ENCODE data around the gene DST.

The DST gene

GRCh38 chr6:56642366-56643261 is at the start of gene DST:
TSS of gene DST (minus strand) at chr6:56642889.
- DNase-seq (ENCODE audit: low read depth in 2 of 2): no peak

DNA sequence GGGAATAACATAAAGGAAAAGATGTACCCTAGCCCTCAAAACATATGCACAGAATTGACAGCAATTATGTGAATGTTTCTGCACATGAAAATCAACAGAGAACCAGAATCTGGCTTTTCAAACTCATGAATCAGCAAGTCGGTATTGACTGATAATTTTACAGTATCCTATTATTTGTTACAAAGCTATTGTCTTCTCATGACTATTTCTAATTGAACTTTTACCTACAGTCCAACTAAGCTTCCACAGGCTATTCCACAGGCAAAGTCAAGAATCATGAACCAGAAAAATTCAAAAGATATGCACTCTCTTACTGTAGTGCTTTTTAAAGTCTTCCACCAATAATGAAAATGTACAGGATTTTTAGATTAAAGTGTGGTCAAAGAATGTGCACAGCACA is 49.1 kb upstream of the DST start:
- no peak for DNase-seq (ENCODE audit: low read depth in 2 of 2)

- no peak for DNase-seq (ENCODE audit: low read depth in 2 of 2)
Observed at GRCh38 chr6:56691286-56691595, 48.6 kb upstream of the DST start.

- no peak for DNase-seq (ENCODE audit: low read depth in 2 of 2)
Observed at GRCh38 chr6:56690519-56691285, 48.0 kb upstream of the DST start.

DNA sequence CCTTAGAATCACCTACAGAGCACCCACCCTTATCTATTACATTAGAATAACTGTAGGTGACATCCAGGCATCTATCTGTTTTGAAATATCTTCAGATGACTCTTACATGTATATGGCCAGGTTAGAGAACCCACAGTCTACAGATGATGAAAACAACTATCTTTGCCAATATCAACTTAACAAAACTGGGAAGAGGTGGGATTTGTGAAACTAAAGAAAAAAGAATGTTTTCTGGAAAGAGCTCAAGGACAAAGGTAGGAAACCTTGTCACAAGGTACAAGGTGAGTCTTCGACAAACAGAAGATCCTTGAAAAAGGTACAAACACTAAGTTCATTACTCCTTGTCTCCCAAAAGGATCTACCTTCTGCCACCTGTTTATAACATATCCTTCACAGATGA is 47.0 kb upstream of the DST start:
- no peak for DNase-seq (ENCODE audit: low read depth in 2 of 2)

GRCh38 chr6:56689114-56689513 is 46.4 kb upstream of the DST start:
- DNase-seq (ENCODE audit: low read depth in 2 of 2): no peak

GRCh38 chr6:56688521-56688920 is 45.8 kb upstream of the DST start:
- DNase-seq (ENCODE audit: low read depth in 2 of 2): no peak

GRCh38 chr6:56687551-56687950 is 44.9 kb upstream of the DST start:
- no peak for DNase-seq (ENCODE audit: low read depth in 2 of 2)

DNA sequence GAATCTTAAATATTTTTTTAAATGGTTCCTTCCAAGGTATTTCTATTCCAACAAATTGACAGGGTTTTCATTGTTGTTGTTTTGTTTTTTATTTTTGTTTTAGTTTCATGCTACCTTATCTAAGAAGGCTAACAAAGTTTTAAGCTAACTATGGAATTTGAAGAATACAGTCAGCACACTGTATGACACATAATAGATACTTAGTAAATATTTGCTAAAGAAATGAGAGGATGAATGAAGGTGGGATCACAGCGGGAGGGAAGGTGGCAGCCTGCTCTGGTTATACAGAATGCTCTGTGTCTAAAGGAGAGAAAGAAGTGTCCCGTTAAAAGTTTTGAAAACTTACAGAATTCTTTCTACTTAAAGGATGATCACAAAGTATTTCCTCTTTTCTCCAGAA is 43.7 kb upstream of the DST start:
- DNase-seq (ENCODE audit: low read depth in 2 of 2): no peak

- no peak for DNase-seq (ENCODE audit: low read depth in 2 of 2)
Observed at GRCh38 chr6:56685994-56686393, 43.3 kb upstream of the DST start.

DNA sequence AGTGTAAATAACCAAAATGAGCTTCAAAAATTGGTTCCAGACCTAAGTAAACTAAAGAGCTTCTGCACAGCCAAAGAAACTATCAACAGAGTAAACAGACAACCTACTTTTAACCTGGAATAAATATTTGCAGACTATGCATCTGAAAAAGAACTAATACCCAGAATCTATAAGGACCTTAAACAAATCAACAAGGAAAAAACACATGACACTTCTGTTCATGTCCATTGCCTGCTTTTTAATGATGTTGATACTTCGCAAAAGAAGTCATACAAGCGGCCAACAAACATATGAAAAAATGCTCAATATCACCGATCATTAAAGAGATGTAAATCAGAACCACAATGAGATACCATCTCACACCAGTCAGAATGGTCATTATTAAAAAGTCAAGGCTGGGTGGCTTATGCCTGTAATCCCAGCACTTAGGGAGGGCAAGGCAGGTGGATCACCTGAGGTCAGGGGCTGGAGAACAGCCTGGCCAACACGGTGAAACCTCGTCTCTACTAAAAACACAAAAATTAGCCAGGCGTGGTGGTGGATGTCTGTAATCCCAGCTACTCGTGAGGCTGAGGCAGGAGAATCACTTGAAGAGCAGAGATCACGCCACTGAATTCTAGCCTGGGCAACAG is 42.5 kb upstream of the DST start:
- no peak for DNase-seq (ENCODE audit: low read depth in 2 of 2)

DNA sequence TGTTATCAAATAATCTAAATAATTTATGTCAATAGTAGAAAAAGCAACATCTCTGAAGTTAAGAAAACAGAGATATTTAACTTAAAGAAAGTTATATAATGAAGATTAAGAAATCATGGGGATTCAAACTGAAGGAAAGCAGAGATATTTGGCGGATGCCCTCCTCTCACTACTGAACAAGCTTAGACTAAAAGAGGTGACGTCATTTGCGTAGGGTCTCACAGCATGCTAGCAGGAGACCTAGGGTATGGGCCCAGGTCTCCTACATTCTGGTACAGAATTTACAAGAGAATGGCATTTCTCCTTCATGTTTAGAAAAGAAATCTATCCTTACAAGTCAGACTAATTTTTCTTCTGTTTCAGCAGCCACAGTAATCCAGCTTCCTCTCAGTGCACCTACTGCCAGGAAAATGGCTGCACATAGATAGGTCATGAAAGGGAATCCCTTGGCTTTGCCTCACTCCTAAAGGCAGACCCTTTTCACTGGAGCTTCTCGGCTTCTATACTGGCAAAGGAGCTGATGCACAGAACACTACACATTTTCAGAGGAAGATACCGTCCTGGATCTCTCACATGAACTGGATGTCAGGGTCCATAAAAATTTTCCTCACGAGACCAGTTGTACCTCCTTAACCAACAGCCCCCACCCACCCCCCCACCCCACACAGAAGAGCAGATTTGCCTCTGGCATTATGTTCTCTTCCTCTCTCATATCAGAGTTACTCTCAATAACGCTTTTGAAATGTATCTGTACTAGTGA is 41.8 kb upstream of the DST start:
- no peak for DNase-seq (ENCODE audit: low read depth in 2 of 2)

- DNase-seq (ENCODE audit: low read depth in 2 of 2): no peak
Observed at GRCh38 chr6:56683882-56684281, 41.2 kb upstream of the DST start.

DNA sequence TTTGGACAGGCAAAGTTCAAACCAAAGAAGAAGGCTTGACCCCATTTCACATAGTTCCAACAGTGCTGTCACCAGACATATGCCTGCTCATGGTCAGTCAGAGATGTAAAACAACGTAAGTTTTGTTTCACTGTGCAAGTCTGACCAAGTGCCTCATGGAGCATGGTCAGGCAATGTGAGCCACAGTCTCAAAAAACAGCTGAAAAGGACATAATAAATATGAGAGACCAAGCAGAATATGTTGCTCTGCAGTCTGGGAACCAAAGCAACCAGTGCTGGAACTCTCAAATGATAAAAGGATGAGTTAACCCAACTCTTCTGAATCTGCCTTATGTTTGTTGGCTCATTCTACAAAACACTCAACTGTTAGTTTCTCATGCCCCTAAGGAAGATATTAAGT is 39.9 kb upstream of the DST start:
- no peak for DNase-seq (ENCODE audit: low read depth in 2 of 2)

- no peak for DNase-seq (ENCODE audit: low read depth in 2 of 2)
Observed at GRCh38 chr6:56677559-56677958, 34.9 kb upstream of the DST start.

- DNase-seq (ENCODE audit: low read depth in 2 of 2): no peak
Observed at GRCh38 chr6:56671651-56672461, 29.2 kb upstream of the DST start.

GRCh38 chr6:56671160-56671559 is 28.5 kb upstream of the DST start:
- DNase-seq (ENCODE audit: low read depth in 2 of 2): no peak

- DNase-seq (ENCODE audit: low read depth in 2 of 2): no peak
Observed at GRCh38 chr6:56669041-56669440, 26.4 kb upstream of the DST start.

GRCh38 chr6:56668158-56668557 is 25.5 kb upstream of the DST start:
- no peak for DNase-seq (ENCODE audit: low read depth in 2 of 2)

DNA sequence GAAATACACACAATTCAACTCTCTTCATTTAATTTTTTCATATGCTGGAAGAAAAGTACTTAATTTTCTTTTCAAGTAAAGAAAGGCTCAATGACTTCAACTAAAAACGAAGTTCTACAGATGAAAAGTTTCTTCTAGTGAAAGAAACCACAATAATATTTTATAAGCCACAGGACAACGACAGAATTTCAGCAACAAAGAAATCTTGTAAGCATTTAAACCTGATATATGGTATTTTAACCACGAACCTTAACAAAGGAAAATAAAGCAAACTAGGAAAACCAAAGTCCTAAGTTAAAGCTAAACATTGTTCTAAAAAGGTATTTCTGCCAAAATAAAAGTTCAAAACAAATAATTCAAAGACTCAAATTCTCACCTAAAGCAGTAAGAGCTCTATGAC is 24.6 kb upstream of the DST start:
- no peak for DNase-seq (ENCODE audit: low read depth in 2 of 2)

DNA sequence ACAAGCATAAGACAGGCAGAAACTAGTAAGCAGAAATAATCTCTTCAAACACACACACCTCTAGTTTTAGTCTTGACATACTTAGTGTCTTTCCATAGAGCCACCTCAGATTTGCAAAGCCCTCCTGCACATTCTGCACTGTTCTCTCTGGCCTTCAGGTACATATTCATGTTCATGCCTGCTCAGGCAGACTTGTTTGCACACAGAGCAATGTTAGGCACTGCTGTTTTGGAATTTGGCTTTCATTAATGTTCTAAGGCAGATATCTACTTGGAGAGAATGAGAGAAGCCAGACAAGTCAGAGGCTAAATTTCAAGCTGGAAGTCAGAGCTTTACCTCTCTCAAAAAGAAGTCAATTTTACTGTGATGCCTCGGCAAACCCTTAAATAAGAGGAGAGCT is 21.3 kb upstream of the DST start:
- DNase-seq (ENCODE audit: low read depth in 2 of 2): no peak

Measured in stimulated activated CD4-positive, alpha-beta T cell treated with anti-CD3 and anti-CD28 coated beads, Interleukin-1b, Interleukin-23, amount 100 ng/mL, for 1 hour (primary cell).